ENCODE data around the gene USP37. TPM values are rescaled to one million over a fixed set of nuclear protein-coding genes. Genes with fewer than 3 reads are reported as not detected.

The USP37 gene
- total RNA-seq, 1 donor from 2014 or later = 17.7 TPM

DNA sequence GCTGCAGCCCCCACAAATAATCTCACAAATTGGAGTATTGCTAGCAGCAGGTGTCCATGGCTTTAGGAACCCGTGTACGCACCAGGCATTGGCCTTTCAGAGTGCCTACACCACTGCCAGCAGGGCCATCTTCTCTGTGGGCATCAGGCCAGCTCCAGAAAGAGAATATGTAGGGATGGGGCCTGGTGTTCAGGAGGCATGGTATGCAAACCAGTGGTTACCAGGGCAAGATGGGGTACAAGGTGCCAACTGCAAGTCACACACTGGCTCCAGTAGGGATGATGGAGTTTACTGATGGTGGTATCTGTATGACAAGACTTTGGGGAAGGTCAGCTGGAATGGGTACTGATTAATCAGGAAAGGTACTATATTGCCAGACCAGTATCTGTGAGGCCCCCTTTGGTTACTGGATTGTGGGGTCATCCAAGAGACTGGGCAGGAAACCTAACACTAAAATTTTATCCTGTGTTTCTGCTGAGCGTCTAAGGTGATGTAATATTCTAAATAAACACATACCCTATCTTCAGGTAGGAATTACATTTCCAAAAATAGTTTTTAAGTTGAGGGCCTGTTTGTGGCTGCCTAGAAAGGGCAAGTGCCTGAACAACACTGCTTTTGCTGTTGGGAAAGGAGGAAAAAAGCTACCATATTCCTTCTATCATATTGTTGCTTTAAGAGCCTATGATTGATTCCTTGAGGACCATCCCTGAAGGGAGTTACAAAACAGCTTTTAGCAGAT lies 9.5 kb upstream of the USP37 start:
- Histone ChIP-seq H3K4me1 (ENCODE audit: control insufficient read depth in 3 of 3, insufficient read depth in 3 of 3, low read length in 3 of 3) (peaks cover 15 to 31% (median 24%) of the 10 kb centered on the region in 3 donors), H3K27me3 (ENCODE audit: control insufficient read depth in 3 of 3, insufficient read depth in 3 of 3, low read length in 3 of 3) (no peaks in the 10 kb centered on the region), H3K36me3 (ENCODE audit: control insufficient read depth in 3 of 3, insufficient read depth in 3 of 3, low read length in 3 of 3) (peaks cover 4 to 17% (median 13%) of the 10 kb centered on the region in 3 donors), H3K4me3 (ENCODE audit: low read length in 3 of 3) (peak overlapping the region in 2 of 3 donors; percentile 29 to 52), H3K9ac (ENCODE audit: low read depth in 1 of 3, low read length in 3 of 3) (peak overlapping the region; percentile 37 to 68 (median 46)), H3K9me3 (ENCODE audit: control insufficient read depth in 3 of 3, low read length in 3 of 3) (no peaks in the 10 kb centered on the region), H3K27ac (ENCODE audit: low read depth, low read length) (peak overlapping the region; percentile 97)

DNA sequence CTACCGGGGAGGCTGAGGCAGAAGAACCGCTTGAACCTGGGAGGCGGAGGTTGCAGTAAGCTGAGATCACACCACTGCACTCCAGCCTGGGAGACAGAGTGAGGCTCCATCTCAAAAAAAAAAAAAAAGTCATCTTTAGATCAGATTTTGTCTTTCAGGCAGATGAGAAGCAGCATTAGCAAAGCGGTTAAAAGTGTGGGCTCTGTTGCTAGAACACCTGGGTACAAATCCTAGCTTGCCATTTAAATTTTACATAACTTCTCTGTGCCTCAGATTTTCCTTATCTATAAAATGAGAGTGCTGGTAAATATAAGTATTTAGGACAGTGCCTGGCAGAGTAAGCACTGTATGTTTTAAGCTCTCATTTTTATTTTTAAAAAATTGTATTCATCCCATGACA lies 8.7 kb upstream of the USP37 start:
- Histone ChIP-seq H3K9ac (ENCODE audit: low read depth in 1 of 3, low read length in 3 of 3) (peak overlapping the region in 1 of 3 donors; percentile 36), H3K9me3 (ENCODE audit: control insufficient read depth in 3 of 3, low read length in 3 of 3) (no peaks in the 10 kb centered on the region), H3K36me3 (ENCODE audit: control insufficient read depth in 3 of 3, insufficient read depth in 3 of 3, low read length in 3 of 3) (peaks cover 4 to 16% (median 10%) of the 10 kb centered on the region in 3 donors), H3K4me3 (ENCODE audit: low read length in 3 of 3) (no peak overlapping the region), H3K4me1 (ENCODE audit: control insufficient read depth in 3 of 3, insufficient read depth in 3 of 3, low read length in 3 of 3) (peaks cover 15 to 31% (median 24%) of the 10 kb centered on the region in 3 donors), H3K27ac (ENCODE audit: low read depth, low read length) (peak overlapping the region; percentile 97), H3K27me3 (ENCODE audit: control insufficient read depth in 3 of 3, insufficient read depth in 3 of 3, low read length in 3 of 3) (no peaks in the 10 kb centered on the region)

DNA sequence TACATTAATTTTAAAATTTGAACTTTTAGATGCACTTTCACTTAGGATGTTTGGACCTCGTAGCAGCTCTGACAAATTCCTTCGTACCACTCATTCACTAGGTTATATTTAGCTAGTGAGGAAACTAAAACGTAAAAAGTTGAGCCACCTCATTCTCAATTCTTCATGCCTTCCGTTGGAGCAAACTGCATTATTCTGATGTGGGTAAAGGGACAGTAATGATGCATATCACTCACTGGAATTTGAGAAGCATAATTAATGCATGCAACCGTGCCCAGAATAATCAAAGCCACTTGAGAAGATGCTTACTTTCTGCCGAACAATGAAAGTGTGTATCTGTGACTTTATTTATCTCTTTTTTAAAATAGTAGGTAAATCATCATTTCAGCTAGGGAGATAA lies 2.7 kb upstream of the USP37 start:
- H3K9me3 ChIP-seq (ENCODE audit: control insufficient read depth in 3 of 3, low read length in 3 of 3) = no peaks in the 10 kb centered on the region
- H3K9ac ChIP-seq (ENCODE audit: low read depth in 1 of 3, low read length in 3 of 3) = peak overlapping the region; percentile 88 to 97 (median 94)
- peak overlapping the region in 2 of 3 donors; percentile 55 to 91 for H3K4me3 ChIP-seq (ENCODE audit: low read length in 3 of 3)
- H3K36me3 ChIP-seq (ENCODE audit: control insufficient read depth in 3 of 3, insufficient read depth in 3 of 3, low read length in 3 of 3) = peaks cover 0 to 9% (median 3%) of the 10 kb centered on the region in 3 donors
- no peaks in the 10 kb centered on the region for H3K27me3 ChIP-seq (ENCODE audit: control insufficient read depth in 3 of 3, insufficient read depth in 3 of 3, low read length in 3 of 3)
- H3K4me1 ChIP-seq (ENCODE audit: control insufficient read depth in 3 of 3, insufficient read depth in 3 of 3, low read length in 3 of 3) = peaks cover 27 to 42% (median 36%) of the 10 kb centered on the region in 3 donors
- peak overlapping the region; percentile 98 for H3K27ac ChIP-seq (ENCODE audit: low read depth, low read length)

DNA sequence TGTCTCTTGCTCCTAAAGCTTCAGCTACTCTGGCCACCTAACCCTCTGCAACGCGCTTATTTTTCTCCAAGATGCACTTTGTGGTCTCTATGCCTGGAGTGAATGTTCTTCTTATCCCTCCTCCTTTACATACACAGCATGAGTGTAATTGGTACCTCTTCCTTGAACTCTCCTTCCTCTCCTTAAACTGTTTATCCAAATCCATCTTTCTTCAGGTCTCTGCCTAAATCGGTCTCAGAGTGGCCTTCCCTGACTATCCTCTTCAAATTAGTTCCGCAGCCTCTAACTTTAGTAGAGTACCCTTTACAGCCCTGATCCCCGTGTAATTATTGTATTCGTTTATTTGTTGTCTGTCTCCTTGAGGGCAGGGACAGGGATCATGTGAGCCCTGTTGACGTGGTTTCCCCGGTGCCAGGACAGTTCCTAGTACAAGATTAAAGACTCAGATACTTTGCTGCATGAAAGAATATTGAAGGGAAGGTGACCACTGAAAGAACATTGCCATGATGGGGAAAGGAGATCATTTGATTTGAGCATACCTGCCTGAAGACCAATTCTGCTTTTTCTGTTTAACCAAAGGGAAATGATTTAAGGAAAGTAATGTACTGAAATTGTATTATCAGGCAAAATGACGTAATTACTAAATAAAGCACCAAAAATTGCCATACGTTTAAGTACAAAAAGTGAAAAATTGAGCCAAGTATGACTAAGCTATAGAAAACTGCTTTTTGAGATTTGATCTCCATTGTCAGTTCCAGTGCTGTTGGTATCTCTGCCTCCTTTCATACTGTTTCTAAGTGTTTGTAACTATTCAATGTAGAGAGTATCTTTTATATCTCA lies 1.7 kb upstream of the USP37 start:
- no peaks in the 10 kb centered on the region for H3K9me3 ChIP-seq (ENCODE audit: control insufficient read depth in 3 of 3, low read length in 3 of 3)
- H3K4me3 ChIP-seq (ENCODE audit: low read length in 3 of 3) = peak overlapping the region; percentile 83 to 91 (median 90)
- H3K4me1 ChIP-seq (ENCODE audit: control insufficient read depth in 3 of 3, insufficient read depth in 3 of 3, low read length in 3 of 3) = peaks cover 27 to 42% (median 36%) of the 10 kb centered on the region in 3 donors
- H3K9ac ChIP-seq (ENCODE audit: low read depth in 1 of 3, low read length in 3 of 3) = peak overlapping the region; percentile 88 to 97 (median 94)
- peaks cover 0 to 6% (median 3%) of the 10 kb centered on the region in 3 donors for H3K36me3 ChIP-seq (ENCODE audit: control insufficient read depth in 3 of 3, insufficient read depth in 3 of 3, low read length in 3 of 3)
- no peaks in the 10 kb centered on the region for H3K27me3 ChIP-seq (ENCODE audit: control insufficient read depth in 3 of 3, insufficient read depth in 3 of 3, low read length in 3 of 3)
- H3K27ac ChIP-seq (ENCODE audit: low read depth, low read length) = peak overlapping the region; percentile 98

DNA sequence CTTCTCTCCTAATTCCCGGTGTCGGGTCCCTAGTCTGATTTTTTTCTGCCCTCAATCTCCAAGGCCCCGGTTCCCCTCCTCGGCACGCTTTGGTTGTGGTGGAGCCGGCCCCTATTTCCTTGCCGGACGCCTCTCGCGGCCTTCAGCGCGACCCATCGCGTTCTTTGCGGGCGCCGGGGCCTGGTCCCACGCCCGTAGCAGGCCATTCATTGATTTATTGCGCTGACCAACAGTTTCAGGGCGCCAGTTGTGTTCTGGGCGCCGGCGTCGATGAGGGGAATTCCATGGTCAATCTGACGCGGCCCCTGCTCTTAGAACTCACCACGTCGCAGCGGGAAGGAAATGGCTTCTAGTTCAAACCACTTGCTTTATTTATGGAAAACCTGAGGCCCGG lies 884 bp upstream of the USP37 start:
- H3K36me3 ChIP-seq (ENCODE audit: control insufficient read depth in 3 of 3, insufficient read depth in 3 of 3, low read length in 3 of 3) = peaks cover 0 to 6% (median 3%) of the 10 kb centered on the region in 3 donors

DNA sequence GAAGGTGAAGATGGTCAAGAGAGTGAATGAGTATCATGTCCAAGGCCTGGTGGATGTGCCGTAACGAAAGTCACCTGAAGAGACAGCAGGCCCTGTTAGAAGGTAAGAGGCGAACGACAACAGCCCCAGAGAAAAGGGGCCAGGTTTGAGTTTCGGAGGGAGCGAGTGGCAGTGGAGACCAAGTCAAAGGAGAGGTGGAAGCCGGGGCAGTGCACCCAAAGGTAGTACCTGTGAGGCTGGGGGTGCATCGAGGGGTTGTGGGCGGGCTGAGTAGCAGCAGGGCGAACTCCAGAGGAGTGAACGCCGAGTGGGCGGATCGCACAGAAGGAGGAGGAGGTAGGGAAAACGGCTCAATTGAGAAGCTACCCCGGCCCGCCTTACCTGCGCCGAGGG lies 358 bp downstream of the USP37 start:
- Histone ChIP-seq H3K9me3 (ENCODE audit: control insufficient read depth in 3 of 3, low read length in 3 of 3) (no peaks in the 10 kb centered on the region), H3K36me3 (ENCODE audit: control insufficient read depth in 3 of 3, insufficient read depth in 3 of 3, low read length in 3 of 3) (peaks cover 0 to 13% (median 3%) of the 10 kb centered on the region in 3 donors), H3K4me3 (ENCODE audit: low read length in 3 of 3) (peak overlapping the region; percentile 85 to 90 (median 87)), H3K27ac (ENCODE audit: low read depth, low read length) (peak overlapping the region; percentile 98), H3K4me1 (ENCODE audit: control insufficient read depth in 3 of 3, insufficient read depth in 3 of 3, low read length in 3 of 3) (peaks cover 25 to 34% (median 32%) of the 10 kb centered on the region in 3 donors), H3K9ac (ENCODE audit: low read depth in 1 of 3, low read length in 3 of 3) (peak overlapping the region; percentile 90 to 95 (median 90)), H3K27me3 (ENCODE audit: control insufficient read depth in 3 of 3, insufficient read depth in 3 of 3, low read length in 3 of 3) (no peaks in the 10 kb centered on the region)

More for the DNA sequence above, 884 bp upstream of the USP37 start:
- H3K27me3 ChIP-seq (ENCODE audit: control insufficient read depth in 3 of 3, insufficient read depth in 3 of 3, low read length in 3 of 3) = no peaks in the 10 kb centered on the region
- peak overlapping the region; percentile 83 to 91 (median 90) for H3K4me3 ChIP-seq (ENCODE audit: low read length in 3 of 3)
- H3K9me3 ChIP-seq (ENCODE audit: control insufficient read depth in 3 of 3, low read length in 3 of 3) = no peaks in the 10 kb centered on the region
- peaks cover 27 to 36% (median 35%) of the 10 kb centered on the region in 3 donors for H3K4me1 ChIP-seq (ENCODE audit: control insufficient read depth in 3 of 3, insufficient read depth in 3 of 3, low read length in 3 of 3)
- H3K27ac ChIP-seq (ENCODE audit: low read depth, low read length) = peak overlapping the region; percentile 98
- peak overlapping the region; percentile 88 to 97 (median 94) for H3K9ac ChIP-seq (ENCODE audit: low read depth in 1 of 3, low read length in 3 of 3)

DNA sequence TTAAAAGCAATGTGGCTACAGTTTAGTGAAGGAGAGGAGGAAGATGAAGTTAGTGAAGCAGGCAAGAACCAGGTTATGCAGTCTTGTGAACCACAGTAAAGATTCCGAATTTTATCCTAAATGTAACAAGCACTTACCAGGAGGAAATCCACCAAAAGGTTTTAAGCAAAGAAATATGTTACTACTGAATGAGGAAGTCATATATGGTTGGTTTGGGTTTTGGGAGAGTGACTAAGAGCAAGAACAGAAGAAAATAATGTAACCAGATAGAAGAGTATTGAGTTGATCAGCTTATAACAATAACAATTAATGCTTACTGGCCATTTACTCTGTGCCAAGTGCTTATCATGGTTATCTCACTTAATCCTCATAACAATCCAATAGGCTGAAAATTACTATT lies 1.9 kb downstream of the USP37 start:
- no peak overlapping the region for H3K4me3 ChIP-seq (ENCODE audit: low read length in 3 of 3)
- no peaks in the 10 kb centered on the region for H3K27me3 ChIP-seq (ENCODE audit: control insufficient read depth in 3 of 3, insufficient read depth in 3 of 3, low read length in 3 of 3)
- peaks cover 25 to 33% (median 31%) of the 10 kb centered on the region in 3 donors for H3K4me1 ChIP-seq (ENCODE audit: control insufficient read depth in 3 of 3, insufficient read depth in 3 of 3, low read length in 3 of 3)
- peaks cover 0 to 13% (median 5%) of the 10 kb centered on the region in 3 donors for H3K36me3 ChIP-seq (ENCODE audit: control insufficient read depth in 3 of 3, insufficient read depth in 3 of 3, low read length in 3 of 3)
- H3K27ac ChIP-seq (ENCODE audit: low read depth, low read length) = no peak overlapping the region
- peak overlapping the region in 1 of 3 donors; percentile 30 for H3K9ac ChIP-seq (ENCODE audit: low read depth in 1 of 3, low read length in 3 of 3)
- H3K9me3 ChIP-seq (ENCODE audit: control insufficient read depth in 3 of 3, low read length in 3 of 3) = no peaks in the 10 kb centered on the region

DNA sequence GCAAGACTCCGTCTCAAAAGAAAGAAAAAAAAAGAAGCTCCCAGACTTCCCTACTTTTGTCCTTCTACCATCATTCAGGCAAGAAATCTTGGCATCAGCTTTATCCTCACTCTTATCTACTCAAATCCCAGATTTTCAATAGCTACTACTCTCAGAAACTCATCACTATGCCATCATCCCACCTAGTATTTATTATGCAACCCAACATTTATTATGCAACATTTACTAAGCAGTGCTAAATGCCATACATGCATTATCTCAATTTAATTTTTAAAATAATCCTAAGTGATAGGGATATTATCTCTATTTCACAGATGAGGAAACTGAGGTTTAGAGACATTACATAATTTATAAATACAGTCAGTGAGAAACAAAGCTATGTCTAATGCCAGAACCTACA lies 4.1 kb downstream of the USP37 start:
- H3K4me3 ChIP-seq (ENCODE audit: low read length in 3 of 3) = no peak overlapping the region
- peaks cover 2 to 23% (median 20%) of the 10 kb centered on the region in 3 donors for H3K36me3 ChIP-seq (ENCODE audit: control insufficient read depth in 3 of 3, insufficient read depth in 3 of 3, low read length in 3 of 3)
- H3K9ac ChIP-seq (ENCODE audit: low read depth in 1 of 3, low read length in 3 of 3) = no peak overlapping the region
- no peak overlapping the region for H3K27ac ChIP-seq (ENCODE audit: low read depth, low read length)
- H3K9me3 ChIP-seq (ENCODE audit: control insufficient read depth in 3 of 3, low read length in 3 of 3) = no peaks in the 10 kb centered on the region
- peaks cover 8 to 12% (median 10%) of the 10 kb centered on the region in 3 donors for H3K4me1 ChIP-seq (ENCODE audit: control insufficient read depth in 3 of 3, insufficient read depth in 3 of 3, low read length in 3 of 3)
- no peaks in the 10 kb centered on the region for H3K27me3 ChIP-seq (ENCODE audit: control insufficient read depth in 3 of 3, insufficient read depth in 3 of 3, low read length in 3 of 3)

DNA sequence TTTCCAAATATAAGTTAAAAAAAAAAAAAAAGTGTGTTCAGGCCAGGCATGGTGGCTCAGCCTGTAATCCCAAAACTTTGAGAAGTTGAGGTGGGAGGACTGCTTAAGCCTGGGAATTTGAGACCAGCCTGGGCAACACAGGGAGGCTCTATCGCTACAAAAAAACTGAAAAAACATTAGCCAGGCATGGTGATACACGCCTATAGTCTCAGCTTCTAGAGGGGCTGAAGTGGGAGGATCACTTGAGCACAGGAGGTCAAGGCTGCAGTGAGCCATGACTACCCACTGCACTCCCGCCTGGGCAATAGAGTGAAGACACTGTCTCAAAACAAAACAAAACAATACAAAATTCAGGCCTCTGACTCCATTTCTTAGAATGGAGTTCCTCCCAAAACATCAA lies 9.2 kb downstream of the USP37 start:
- no peak overlapping the region for H3K9ac ChIP-seq (ENCODE audit: low read depth in 1 of 3, low read length in 3 of 3)
- H3K9me3 ChIP-seq (ENCODE audit: control insufficient read depth in 3 of 3, low read length in 3 of 3) = no peaks in the 10 kb centered on the region
- peaks cover 8 to 39% (median 33%) of the 10 kb centered on the region in 3 donors for H3K36me3 ChIP-seq (ENCODE audit: control insufficient read depth in 3 of 3, insufficient read depth in 3 of 3, low read length in 3 of 3)
- no peaks in the 10 kb centered on the region for H3K4me1 ChIP-seq (ENCODE audit: control insufficient read depth in 3 of 3, insufficient read depth in 3 of 3, low read length in 3 of 3)
- H3K4me3 ChIP-seq (ENCODE audit: low read length in 3 of 3) = no peak overlapping the region
- no peak overlapping the region for H3K27ac ChIP-seq (ENCODE audit: low read depth, low read length)
- H3K27me3 ChIP-seq (ENCODE audit: control insufficient read depth in 3 of 3, insufficient read depth in 3 of 3, low read length in 3 of 3) = no peaks in the 10 kb centered on the region
